Activated T-helper 2 cell treated with anti-CD3 and anti-CD28 coated beads, Interferon-gamma antibody, Interleukin-2, Interleukin-4, amounts not matched to agents 10 μg/mL and 5 μg/mL and 100 μg/mL, durations not matched to agents 14 hours and 24 hours and 36 hours (primary cell): Measurements from ENCODE around the gene PLD2. TPM values are rescaled to one million over a fixed set of nuclear protein-coding genes. Genes with fewer than 3 reads are reported as not detected.
"Not testable (repeated sequence)": the region's sequence is repeated elsewhere in the genome, so short reads cannot be mapped to it uniquely, and the experiment has no call there.

Experiments used
- DNase-seq: peaks from one replicate; pipeline ENCODE4 v3.0.0; 2021; ENCODE audit warnings: low spot score
- H3K27ac Mint-ChIP-seq: one replicate; pipeline ENCODE4 v1.8.0; 2021; ENCODE audit warnings: mixed read lengths
- H3K27me3 Mint-ChIP-seq: one replicate; pipeline ENCODE4 v1.8.0; 2021; ENCODE audit warnings: low read depth, mixed read lengths
- H3K36me3 Mint-ChIP-seq: one replicate; pipeline ENCODE4 v1.8.0; 2021; ENCODE audit warnings: low read depth, mixed read lengths
- H3K4me1 Mint-ChIP-seq: one replicate; pipeline ENCODE4 v1.8.0; 2021; ENCODE audit warnings: low read depth, mixed read lengths
- H3K4me3 Mint-ChIP-seq: one replicate; pipeline ENCODE4 v1.8.0; 2021; ENCODE audit warnings: low read depth, mild to moderate bottlenecking, moderate library complexity, mixed read lengths
- H3K9me3 Mint-ChIP-seq: one replicate; pipeline ENCODE4 v1.8.0; 2021; ENCODE audit warnings: mixed read lengths
- intact Hi-C: fragments of 100-400 bp; cut with micrococcal nuclease; formaldehyde crosslinking; loops from one replicate; pipeline ENCODE4 v1.15.1; 2023
- total RNA-seq: library from RNA; stranded (reverse); gene quantifications from 2 replicates; pipeline ENCODE4 v1.2.3, GENCODE V29; 2022

The PLD2 gene
- total RNA-seq, 1 donor from 2014 or later = 26.6 TPM

- Mint-ChIP-seq H3K4me1 (no peaks in the 10 kb centered on the region), H3K27me3 (no peaks in the 10 kb centered on the region)
Measured at GRCh38 chr17:4823373-4824089, 16.6 kb downstream of the PLD2 start.

GRCh38 chr17:4827399-4827798 is 20.4 kb downstream of the PLD2 start:
- Mint-ChIP-seq H3K36me3 (no peaks in the 10 kb centered on the region), H3K4me1 (no peaks in the 10 kb centered on the region), H3K4me3 (no peak overlapping the region), H3K27ac (no peak overlapping the region), H3K27me3 (no peaks in the 10 kb centered on the region), H3K9me3 (no peaks in the 10 kb centered on the region)
- intact Hi-C loops = no loop called here
- DNase-seq = no peak

More at GRCh38 chr17:4823373-4824089, 16.6 kb downstream of the PLD2 start:
- Mint-ChIP-seq H3K4me3 (no peak overlapping the region), H3K9me3 (no peaks in the 10 kb centered on the region), H3K36me3 (no peaks in the 10 kb centered on the region), H3K27ac (no peak overlapping the region)
- intact Hi-C loops = no loop called here
- no peak for DNase-seq

- not testable (repeated sequence) for H3K9me3 Mint-ChIP-seq, DNase-seq, H3K36me3 Mint-ChIP-seq, H3K27me3 Mint-ChIP-seq
- peak overlapping the region; percentile 90 for H3K4me3 Mint-ChIP-seq
- peak overlapping the region; percentile 86 for H3K27ac Mint-ChIP-seq
- peaks cover 23% of the 10 kb centered on the region for H3K4me1 Mint-ChIP-seq
- intact Hi-C loops = loop anchor here (1.0 to 2.0 kb wide), 2 partner anchors 36 to 102 kb away; partner anchors contain the start of genes MED11 and PSMB6
Measured at GRCh38 chr17:4832829-4833177, 25.9 kb downstream of the PLD2 start.

GRCh38 chr17:4833178-4833940 is 26.4 kb downstream of the PLD2 start, which contains the start of gene MINK1:
Gene MINK1, plus strand, starts transcription at chr17:4833340. Its CDS starts 244 bp downstream, at chr17:4833584.
- Mint-ChIP-seq H3K9me3 (no peaks in the 10 kb centered on the region), H3K36me3 (peaks cover 8% of the 10 kb centered on the region), H3K4me3 (peak within 1 kb of the TSS; percentile 90), H3K27ac (peak within 1 kb of the TSS; percentile 86), H3K4me1 (peaks cover 25% of the 10 kb centered on the region), H3K27me3 (no peaks in the 10 kb centered on the region)
- intact Hi-C loops = loop anchor here (1.0 to 2.0 kb wide), 2 partner anchors 37 to 102 kb away; partner anchors contain the start of genes MED11 and PSMB6
- DNase-seq = peak; percentile 87

- Mint-ChIP-seq H3K36me3 (peaks cover 9% of the 10 kb centered on the region), H3K27ac (peak overlapping the region; percentile 36), H3K4me1 (peaks cover 26% of the 10 kb centered on the region), H3K9me3 (no peaks in the 10 kb centered on the region), H3K4me3 (peak overlapping the region; percentile 82), H3K27me3 (no peaks in the 10 kb centered on the region)
- DNase-seq = no peak
- intact Hi-C loops = loop anchor here (1.0 to 2.0 kb wide), 2 partner anchors 37 to 103 kb away; partner anchors contain the start of genes MED11 and PSMB6
Measured at GRCh38 chr17:4833941-4834680, 27.2 kb downstream of the PLD2 start.

GRCh38 chr17:4834681-4835020 is 27.7 kb downstream of the PLD2 start:
- H3K36me3 Mint-ChIP-seq = peaks cover 12% of the 10 kb centered on the region
- no peaks in the 10 kb centered on the region for H3K27me3 Mint-ChIP-seq
- intact Hi-C loops = no loop called here
- H3K4me1 Mint-ChIP-seq = peaks cover 32% of the 10 kb centered on the region
- no peak overlapping the region for H3K27ac Mint-ChIP-seq
- peak overlapping the region; percentile 82 for H3K4me3 Mint-ChIP-seq
- DNase-seq = no peak
- no peaks in the 10 kb centered on the region for H3K9me3 Mint-ChIP-seq

- intact Hi-C loops = no loop called here
- peaks cover 46% of the 10 kb centered on the region for H3K4me1 Mint-ChIP-seq
- no peak overlapping the region for H3K4me3 Mint-ChIP-seq
Measured at GRCh38 chr17:4836221-4836620, 29.3 kb downstream of the PLD2 start.

GRCh38 chr17:4837471-4838308 is 30.7 kb downstream of the PLD2 start:
- Mint-ChIP-seq H3K9me3 (no peaks in the 10 kb centered on the region), H3K36me3 (peaks cover 21% of the 10 kb centered on the region), H3K4me1 (peaks cover 53% of the 10 kb centered on the region), H3K27ac (no peak overlapping the region), H3K4me3 (no peak overlapping the region), H3K27me3 (no peaks in the 10 kb centered on the region)
- intact Hi-C loops = no loop called here
- no peak for DNase-seq

More at GRCh38 chr17:4836221-4836620, 29.3 kb downstream of the PLD2 start:
- DNase-seq = no peak
- H3K36me3 Mint-ChIP-seq = peaks cover 21% of the 10 kb centered on the region
- no peaks in the 10 kb centered on the region for H3K9me3 Mint-ChIP-seq
- no peak overlapping the region for H3K27ac Mint-ChIP-seq
- H3K27me3 Mint-ChIP-seq = no peaks in the 10 kb centered on the region

- Mint-ChIP-seq H3K9me3 (no peaks in the 10 kb centered on the region), H3K27me3 (no peaks in the 10 kb centered on the region), H3K4me1 (peaks cover 53% of the 10 kb centered on the region), H3K27ac (no peak overlapping the region), H3K36me3 (peaks cover 21% of the 10 kb centered on the region), H3K4me3 (no peak overlapping the region)
- intact Hi-C loops = no loop called here
- DNase-seq = no peak
Measured at GRCh38 chr17:4838309-4838785, 31.4 kb downstream of the PLD2 start.

- Mint-ChIP-seq H3K4me3 (no peak overlapping the region), H3K4me1 (peaks cover 50% of the 10 kb centered on the region), H3K27ac (no peak overlapping the region), H3K9me3 (no peaks in the 10 kb centered on the region), H3K36me3 (peaks cover 19% of the 10 kb centered on the region), H3K27me3 (no peaks in the 10 kb centered on the region)
- DNase-seq = no peak
- intact Hi-C loops = no loop called here
Measured at GRCh38 chr17:4839221-4839620, 32.3 kb downstream of the PLD2 start.

- Mint-ChIP-seq H3K27ac (peak overlapping the region; percentile 56), H3K36me3 (peaks cover 17% of the 10 kb centered on the region), H3K27me3 (no peaks in the 10 kb centered on the region), H3K9me3 (no peaks in the 10 kb centered on the region), H3K4me1 (peaks cover 41% of the 10 kb centered on the region), H3K4me3 (peak overlapping the region; percentile 45)
- no peak for DNase-seq
- intact Hi-C loops = no loop called here
Measured at GRCh38 chr17:4839965-4840892, 33.3 kb downstream of the PLD2 start.
